HFFc6 (cell line): ENCODE results near the gene PAPPA2. TPM values are rescaled to one million over a fixed set of nuclear protein-coding genes. Genes with fewer than 3 reads are reported as not detected.

Experiments used
- DNase-seq: peaks from one replicate; pipeline ENCODE4 v3.0.0-alpha.2; 2018
- H3K27ac Mint-ChIP-seq: 2 replicates; pipeline ENCODE4 v1.8.0; 2020; ENCODE audit warnings: mild to moderate bottlenecking, mixed read lengths
- H3K27me3 Mint-ChIP-seq: 2 replicates; pipeline ENCODE4 v1.8.0; 2021; ENCODE audit warnings: mild to moderate bottlenecking, moderate library complexity, mixed read lengths; ENCODE audit not compliant: insufficient read depth
- H3K36me3 Mint-ChIP-seq: 2 replicates; pipeline ENCODE4 v1.8.0; 2021; ENCODE audit warnings: low read depth, mixed read lengths
- H3K4me1 Mint-ChIP-seq: 2 replicates; pipeline ENCODE4 v1.8.0; 2020; ENCODE audit warnings: low read depth, mixed read lengths
- H3K4me3 Mint-ChIP-seq: 2 replicates; pipeline ENCODE4 v1.8.0; 2020; ENCODE audit warnings: mild to moderate bottlenecking, moderate library complexity, mixed read lengths
- H3K9me3 Mint-ChIP-seq: 2 replicates; pipeline ENCODE4 v1.8.0; 2020; ENCODE audit warnings: mild to moderate bottlenecking, mixed read lengths
- total RNA-seq, 6 experiments: library from RNA; stranded (reverse); fragmentation: NEBNext Ultra II Directional; extraction: Animal tissue kit (Norgen Biotek cat#: 25700); gene quantifications; 2 replicates in 1 of 6; 3 replicates in 5 of 6; pipeline ENCODE4 v1.2.3, GENCODE V29; 2021
- TF ChIP-seq, protein P1 (sequence below): fragments of 200-600 bp; sonication (generic); IDR thresholded peaks from 2 replicates; pipeline ENCODE4 v1.5.0; 2021; ENCODE audit warnings: antibody characterized with exemption, mild to moderate bottlenecking

The PAPPA2 gene
- total RNA-seq, 6 experiments from 2014 or later = 0.16 to 1.1 (median 0.42) TPM

DNA sequence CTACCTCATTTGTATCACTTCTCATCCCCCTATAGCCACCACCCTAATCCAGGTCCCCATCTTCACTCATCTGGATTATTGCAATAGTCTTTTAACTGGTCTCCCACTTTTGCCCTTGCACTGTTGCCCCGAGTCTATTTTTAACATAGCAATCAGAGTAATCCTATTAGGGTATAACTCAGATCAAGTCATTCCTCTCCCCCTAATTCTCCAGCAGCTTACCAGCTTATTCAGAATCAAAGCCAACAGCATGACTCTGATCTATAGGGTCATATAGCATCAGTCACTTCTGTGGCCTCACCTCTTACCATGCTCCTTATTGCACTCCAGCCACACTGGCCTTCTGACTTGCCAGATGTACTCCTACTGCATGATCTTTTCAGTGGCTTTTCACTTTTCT lies 140.7 kb downstream of the PAPPA2 start:
- H3K36me3 Mint-ChIP-seq = 0 out of 2 replicates have a peak, but pooled peaks cover 6% of the 10 kb centered on the region
- TF ChIP-seq, protein P1, sequence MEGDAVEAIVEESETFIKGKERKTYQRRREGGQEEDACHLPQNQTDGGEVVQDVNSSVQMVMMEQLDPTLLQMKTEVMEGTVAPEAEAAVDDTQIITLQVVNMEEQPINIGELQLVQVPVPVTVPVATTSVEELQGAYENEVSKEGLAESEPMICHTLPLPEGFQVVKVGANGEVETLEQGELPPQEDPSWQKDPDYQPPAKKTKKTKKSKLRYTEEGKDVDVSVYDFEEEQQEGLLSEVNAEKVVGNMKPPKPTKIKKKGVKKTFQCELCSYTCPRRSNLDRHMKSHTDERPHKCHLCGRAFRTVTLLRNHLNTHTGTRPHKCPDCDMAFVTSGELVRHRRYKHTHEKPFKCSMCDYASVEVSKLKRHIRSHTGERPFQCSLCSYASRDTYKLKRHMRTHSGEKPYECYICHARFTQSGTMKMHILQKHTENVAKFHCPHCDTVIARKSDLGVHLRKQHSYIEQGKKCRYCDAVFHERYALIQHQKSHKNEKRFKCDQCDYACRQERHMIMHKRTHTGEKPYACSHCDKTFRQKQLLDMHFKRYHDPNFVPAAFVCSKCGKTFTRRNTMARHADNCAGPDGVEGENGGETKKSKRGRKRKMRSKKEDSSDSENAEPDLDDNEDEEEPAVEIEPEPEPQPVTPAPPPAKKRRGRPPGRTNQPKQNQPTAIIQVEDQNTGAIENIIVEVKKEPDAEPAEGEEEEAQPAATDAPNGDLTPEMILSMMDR = no peak
- peaks cover 30% of the 10 kb centered on the region for H3K9me3 Mint-ChIP-seq
- no peak for DNase-seq
- H3K4me1 Mint-ChIP-seq = no peaks in the 10 kb centered on the region
- no peak overlapping the region for H3K27ac Mint-ChIP-seq
- no peaks in the 10 kb centered on the region for H3K27me3 Mint-ChIP-seq
- no peak overlapping the region for H3K4me3 Mint-ChIP-seq

GRCh38 chr1:176604461-176604860 lies 141.5 kb downstream of the PAPPA2 start:
- Mint-ChIP-seq H3K27ac (no peak overlapping the region), H3K27me3 (no peaks in the 10 kb centered on the region), H3K4me1 (no peaks in the 10 kb centered on the region), H3K36me3 (0 out of 2 replicates have a peak, but pooled peaks cover 6% of the 10 kb centered on the region), H3K4me3 (no peak overlapping the region), H3K9me3 (peaks cover 33% of the 10 kb centered on the region)
- DNase-seq = no peak
- TF ChIP-seq, protein P1 = no peak

DNA sequence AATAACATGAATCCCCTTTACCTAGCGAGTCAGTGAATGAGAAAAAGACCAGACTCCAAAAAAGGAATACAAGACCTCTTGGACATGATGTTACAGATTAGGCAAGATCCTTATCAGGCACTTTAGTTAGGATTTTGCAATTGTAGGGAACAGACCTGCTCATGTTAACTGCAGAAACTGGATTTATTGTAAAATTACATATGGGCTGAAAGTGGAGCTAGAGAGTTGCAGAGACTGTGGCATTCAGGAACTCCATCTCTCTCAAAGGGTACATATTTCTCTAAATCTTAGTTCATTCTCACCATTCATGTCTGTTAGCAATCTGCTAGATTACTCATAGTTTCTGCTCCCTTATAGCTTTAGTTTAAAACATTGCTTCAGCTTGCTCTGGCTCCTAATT lies 142.2 kb downstream of the PAPPA2 start:
- Mint-ChIP-seq H3K4me3 (no peak overlapping the region), H3K4me1 (no peaks in the 10 kb centered on the region), H3K27me3 (no peaks in the 10 kb centered on the region), H3K9me3 (peaks cover 38% of the 10 kb centered on the region), H3K36me3 (0 out of 2 replicates have a peak, but pooled peaks cover 6% of the 10 kb centered on the region), H3K27ac (no peak overlapping the region)
- no peak for DNase-seq
- TF ChIP-seq, protein P1 = no peak

GRCh38 chr1:176609556-176610408 lies 146.8 kb downstream of the PAPPA2 start:
- TF ChIP-seq, protein P1 = no peak
- Mint-ChIP-seq H3K36me3 (no peaks in the 10 kb centered on the region), H3K27me3 (no peaks in the 10 kb centered on the region), H3K4me1 (no peaks in the 10 kb centered on the region), H3K27ac (no peak overlapping the region), H3K4me3 (no peak overlapping the region), H3K9me3 (peaks cover 36% of the 10 kb centered on the region)
- DNase-seq = no peak

GRCh38 chr1:176612791-176613190 lies 149.8 kb downstream of the PAPPA2 start:
- Mint-ChIP-seq H3K4me1 (no peaks in the 10 kb centered on the region), H3K4me3 (no peak overlapping the region), H3K27me3 (no peaks in the 10 kb centered on the region), H3K9me3 (peaks cover 42% of the 10 kb centered on the region), H3K27ac (no peak overlapping the region), H3K36me3 (no peaks in the 10 kb centered on the region)
- no peak for DNase-seq
- TF ChIP-seq, protein P1 = no peak
